Measurements from ENCODE around the gene MKKS. TPM values are rescaled to one million over a fixed set of nuclear protein-coding genes. Genes with fewer than 3 reads are reported as not detected.

The MKKS gene
- total RNA-seq, 2 experiments from 2014 or later = 6.6 to 7.5 TPM

GRCh38 chr20:10367943-10368701, 65.9 kb downstream of the MKKS start:
- peaks cover 37% of the 10 kb centered on the region for H3K27me3 Mint-ChIP-seq
- H3K27ac Mint-ChIP-seq = no peak overlapping the region
- H3K9me3 Mint-ChIP-seq (ENCODE audit: low read depth) = no peaks in the 10 kb centered on the region
- H3K4me3 Mint-ChIP-seq = no peak overlapping the region
- DNase-seq (no peak), ATAC-seq (no peak)
- H3K4me1 Mint-ChIP-seq = no peaks in the 10 kb centered on the region
- CTCF ChIA-PET = interaction anchor here (1.7 kb wide), 1 partner anchor 14 kb away, joined by 4 read pairs; no protein-coding TSS in a partner anchor
- H3K36me3 Mint-ChIP-seq = no peaks in the 10 kb centered on the region

GRCh38 chr20:10367693-10367942, 66.4 kb downstream of the MKKS start:
- no peaks in the 10 kb centered on the region for H3K4me1 Mint-ChIP-seq
- no peaks in the 10 kb centered on the region for H3K9me3 Mint-ChIP-seq (ENCODE audit: low read depth)
- H3K27me3 Mint-ChIP-seq = peaks cover 37% of the 10 kb centered on the region
- no peak overlapping the region for H3K27ac Mint-ChIP-seq
- H3K4me3 Mint-ChIP-seq = no peak overlapping the region
- no peaks in the 10 kb centered on the region for H3K36me3 Mint-ChIP-seq
- ATAC-seq = no peak
- no peak for DNase-seq
- CTCF ChIA-PET = interaction anchor here (0.9 to 1.7 kb wide), 2 partner anchors 13 to 60 kb away, joined by 3 to 4 read pairs; no protein-coding TSS in a partner anchor

- CTCF ChIA-PET = interaction anchor here (0.7 to 1.7 kb wide), 3 partner anchors 13 to 60 kb away, joined by 3 to 4 read pairs (median 3); no protein-coding TSS in a partner anchor
- no peak for DNase-seq
- H3K9me3 Mint-ChIP-seq (ENCODE audit: low read depth) = no peaks in the 10 kb centered on the region
Measured at GRCh38 chr20:10366898-10367692, 66.9 kb downstream of the MKKS start.

GRCh38 chr20:10362674-10363073, 71.3 kb downstream of the MKKS start:
- CTCF ChIA-PET = no interaction called here
- H3K9me3 Mint-ChIP-seq (ENCODE audit: low read depth) = no peaks in the 10 kb centered on the region
- ATAC-seq (no peak), DNase-seq (no peak)
- peaks cover 24% of the 10 kb centered on the region for H3K27me3 Mint-ChIP-seq
- no peaks in the 10 kb centered on the region for H3K36me3 Mint-ChIP-seq
- no peak overlapping the region for H3K27ac Mint-ChIP-seq
- H3K4me1 Mint-ChIP-seq = no peaks in the 10 kb centered on the region
- no peak overlapping the region for H3K4me3 Mint-ChIP-seq

More at GRCh38 chr20:10366898-10367692, 66.9 kb downstream of the MKKS start:
- Mint-ChIP-seq H3K36me3 (no peaks in the 10 kb centered on the region), H3K4me1 (no peaks in the 10 kb centered on the region), H3K27ac (no peak overlapping the region), H3K27me3 (peaks cover 37% of the 10 kb centered on the region), H3K4me3 (no peak overlapping the region)
- ATAC-seq = no peak

GRCh38 chr20:10360878-10361277, 73.1 kb downstream of the MKKS start:
- ATAC-seq (no peak), DNase-seq (no peak)
- CTCF ChIA-PET = interaction anchor here (1.5 kb wide), 1 partner anchor 44 kb away, joined by 3 read pairs; no protein-coding TSS in a partner anchor
- peaks cover 13% of the 10 kb centered on the region for H3K27me3 Mint-ChIP-seq
- H3K9me3 Mint-ChIP-seq (ENCODE audit: low read depth) = no peaks in the 10 kb centered on the region
- H3K36me3 Mint-ChIP-seq = no peaks in the 10 kb centered on the region
- H3K27ac Mint-ChIP-seq = no peak overlapping the region
- no peaks in the 10 kb centered on the region for H3K4me1 Mint-ChIP-seq
- H3K4me3 Mint-ChIP-seq = no peak overlapping the region

GRCh38 chr20:10359621-10360040, 74.4 kb downstream of the MKKS start:
- H3K27me3 Mint-ChIP-seq = peaks cover 9% of the 10 kb centered on the region
- no peak for ATAC-seq
- CTCF ChIA-PET = no interaction called here
- H3K4me1 Mint-ChIP-seq = no peaks in the 10 kb centered on the region
- no peaks in the 10 kb centered on the region for H3K9me3 Mint-ChIP-seq (ENCODE audit: low read depth)
- H3K4me3 Mint-ChIP-seq = no peak overlapping the region
- no peaks in the 10 kb centered on the region for H3K36me3 Mint-ChIP-seq
- no peak overlapping the region for H3K27ac Mint-ChIP-seq
- no peak for DNase-seq

- H3K4me3 Mint-ChIP-seq = no peak overlapping the region
- peaks cover 3% of the 10 kb centered on the region for H3K27me3 Mint-ChIP-seq
- no peaks in the 10 kb centered on the region for H3K36me3 Mint-ChIP-seq
- ATAC-seq = no peak
- DNase-seq = no peak
- peaks cover 4% of the 10 kb centered on the region for H3K4me1 Mint-ChIP-seq
- H3K9me3 Mint-ChIP-seq (ENCODE audit: low read depth) = no peaks in the 10 kb centered on the region
- no peak overlapping the region for H3K27ac Mint-ChIP-seq
- CTCF ChIA-PET = interaction anchor here (0.7 to 1.8 kb wide), 3 partner anchors 15 to 268 kb away, joined by 3 to 5 read pairs (median 3); no protein-coding TSS in a partner anchor
Measured at GRCh38 chr20:10357974-10358373, 76.0 kb downstream of the MKKS start.

- ATAC-seq = no peak
- Mint-ChIP-seq H3K27ac (no peak overlapping the region), H3K27me3 (peaks cover 3% of the 10 kb centered on the region), H3K4me3 (no peak overlapping the region), H3K36me3 (no peaks in the 10 kb centered on the region), H3K4me1 (peaks cover 10% of the 10 kb centered on the region), H3K9me3 (ENCODE audit: low read depth) (no peaks in the 10 kb centered on the region)
- DNase-seq = no peak
- CTCF ChIA-PET = interaction anchor here (1.8 kb wide), 1 partner anchor 41 kb away, joined by 5 read pairs; no protein-coding TSS in a partner anchor
Measured at GRCh38 chr20:10357061-10357708, 76.8 kb downstream of the MKKS start.

- CTCF ChIA-PET = no interaction called here
- peaks cover 11% of the 10 kb centered on the region for H3K4me1 Mint-ChIP-seq
- H3K4me3 Mint-ChIP-seq = no peak overlapping the region
Measured at GRCh38 chr20:10356628-10357027, 77.4 kb downstream of the MKKS start.

GRCh38 chr20:10352934-10353824, 80.8 kb downstream of the MKKS start:
- Mint-ChIP-seq H3K9me3 (ENCODE audit: low read depth) (peaks cover 2% of the 10 kb centered on the region), H3K4me3 (no peak overlapping the region), H3K36me3 (no peaks in the 10 kb centered on the region), H3K4me1 (peaks cover 27% of the 10 kb centered on the region), H3K27me3 (no peaks in the 10 kb centered on the region), H3K27ac (no peak overlapping the region)
- no peak for DNase-seq
- no peak for ATAC-seq
- CTCF ChIA-PET = interaction anchor here (1.7 kb wide), 2 partner anchors 14 to 72 kb away, joined by 3 to 4 read pairs; no protein-coding TSS in a partner anchor

More at GRCh38 chr20:10356628-10357027, 77.4 kb downstream of the MKKS start:
- Mint-ChIP-seq H3K27me3 (peaks cover 3% of the 10 kb centered on the region), H3K9me3 (ENCODE audit: low read depth) (no peaks in the 10 kb centered on the region), H3K27ac (no peak overlapping the region), H3K36me3 (no peaks in the 10 kb centered on the region)
- DNase-seq (no peak), ATAC-seq (no peak)
